CD4-positive, alpha-beta T cell treated with Interleukin-2 at 100 ng/mL for 4 hours (primary cell): ENCODE data around the gene BIRC7.

Experiments
- DNase-seq: peaks from one replicate; pipeline ENCODE4 v3.0.0-alpha.2; 2020; ENCODE audit warnings: low spot score

Gene BIRC7

DNA sequence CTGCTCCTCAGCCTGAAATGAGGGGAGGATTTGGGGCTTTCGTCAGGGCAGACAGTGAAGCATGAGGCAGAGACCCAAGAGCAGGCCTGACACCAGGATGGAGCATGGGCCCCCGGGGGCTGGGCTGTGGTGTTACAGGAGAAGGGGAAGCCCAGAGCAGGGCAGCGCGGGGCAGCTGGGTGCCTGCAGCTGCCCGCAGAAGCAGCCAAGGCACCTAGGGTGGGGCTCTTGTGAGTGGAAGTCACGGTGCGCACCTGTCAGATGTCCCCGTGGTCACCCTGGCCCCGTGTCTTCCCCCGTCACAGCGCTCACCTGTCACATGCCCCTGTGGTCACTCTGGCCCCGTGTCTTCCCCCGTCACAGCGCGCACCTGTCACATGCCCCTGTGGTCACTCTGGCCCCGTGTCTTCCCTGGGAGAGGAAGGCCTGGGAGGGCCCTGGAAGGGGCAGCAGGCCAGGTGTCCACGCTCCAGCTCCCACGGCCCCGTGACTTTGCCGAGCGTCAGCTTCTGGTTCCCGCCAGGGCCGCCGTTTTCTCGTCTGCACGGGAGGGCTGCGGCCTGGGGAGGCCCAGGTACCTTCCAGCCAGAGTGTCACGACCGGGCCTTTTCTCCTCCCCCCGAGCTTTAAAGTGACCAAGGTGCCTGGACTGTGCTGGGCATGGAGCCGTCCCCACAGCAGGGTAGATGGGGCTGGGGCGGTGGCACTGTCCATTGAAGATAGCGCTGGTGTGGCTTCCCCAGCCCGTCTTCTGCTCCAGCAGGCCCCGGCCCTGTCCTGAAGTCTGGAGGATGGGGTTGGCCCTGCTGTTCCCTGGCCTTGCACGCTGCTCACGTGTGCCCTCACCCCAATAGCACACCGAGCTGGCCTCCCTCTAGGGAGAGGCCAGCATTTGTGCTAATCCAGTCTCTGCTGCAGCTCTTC lies 46.3 kb downstream of the BIRC7 start:
- no peak for DNase-seq

DNA sequence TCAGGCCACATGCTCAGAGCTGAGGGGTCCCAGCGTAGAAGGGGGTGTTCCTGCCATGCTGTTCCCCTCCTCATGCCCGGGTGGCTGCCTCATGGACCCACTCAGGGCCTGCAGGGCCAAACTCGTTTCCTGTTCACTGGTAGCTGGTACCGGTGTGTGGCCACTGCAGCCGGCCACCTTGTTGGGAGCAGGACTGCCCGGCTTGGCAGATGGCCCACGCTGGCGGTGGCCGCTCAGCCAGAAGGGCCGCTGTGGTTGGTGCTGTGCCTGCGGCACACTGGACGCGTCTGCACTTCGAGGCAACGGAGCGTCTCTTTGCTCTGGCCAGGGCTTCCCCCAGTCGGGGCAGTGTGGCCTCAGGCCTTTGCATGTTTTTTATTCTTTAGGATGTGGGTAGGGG lies 47.2 kb downstream of the BIRC7 start:
- no peak for DNase-seq

DNA sequence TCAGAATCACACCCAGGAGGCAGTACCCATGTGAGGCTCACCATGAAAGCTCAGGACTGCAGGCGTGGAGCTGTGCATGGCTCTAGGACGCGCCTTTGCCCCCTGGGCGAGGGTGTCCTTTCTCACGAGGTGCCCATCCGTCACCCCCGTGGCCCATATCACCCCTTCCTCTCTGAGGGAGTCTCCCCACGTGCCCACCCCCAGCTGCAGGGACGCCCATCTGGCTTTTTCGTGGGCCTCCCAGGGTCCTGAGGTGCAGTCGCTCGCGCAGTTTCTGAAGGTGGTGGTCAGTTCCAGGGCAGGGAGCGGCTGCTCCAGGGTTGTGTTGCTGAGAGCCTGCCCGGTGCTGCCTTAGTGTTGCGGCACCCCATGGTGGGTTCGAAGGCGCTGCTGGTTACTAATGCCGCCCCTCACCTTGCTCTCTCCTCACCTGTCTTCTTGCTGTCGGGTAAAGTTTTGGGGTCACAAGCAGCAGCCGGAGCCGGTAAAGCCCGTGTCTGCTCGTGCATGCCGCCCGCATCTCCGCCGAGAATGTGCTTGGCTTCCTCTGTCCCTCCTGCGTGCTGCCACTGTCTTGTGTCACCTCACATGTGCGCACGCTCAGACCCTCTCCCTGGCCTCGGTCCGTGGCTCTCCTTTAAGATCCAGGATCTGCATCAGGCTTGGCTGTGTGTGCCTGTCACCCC lies 47.8 kb downstream of the BIRC7 start:
- DNase-seq: no peak

DNA sequence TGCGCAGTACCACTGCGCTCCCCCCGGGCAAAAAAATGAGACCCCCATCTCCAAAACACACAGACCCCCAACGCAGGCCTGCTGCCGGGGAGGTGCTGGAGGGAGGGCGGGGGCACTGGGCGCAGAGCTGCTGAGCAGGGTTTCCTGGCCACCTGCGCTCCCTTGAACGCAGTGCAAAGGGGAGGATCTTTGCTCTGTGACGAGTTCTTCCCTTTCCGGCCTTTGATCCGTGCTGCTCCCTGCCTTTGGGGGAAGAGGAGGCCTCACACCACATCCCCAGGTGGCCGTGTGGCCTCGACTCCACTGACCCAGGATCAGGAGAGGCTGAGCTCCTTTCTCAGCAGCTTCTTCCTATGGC lies 48.4 kb downstream of the BIRC7 start:
- no peak for DNase-seq

DNA sequence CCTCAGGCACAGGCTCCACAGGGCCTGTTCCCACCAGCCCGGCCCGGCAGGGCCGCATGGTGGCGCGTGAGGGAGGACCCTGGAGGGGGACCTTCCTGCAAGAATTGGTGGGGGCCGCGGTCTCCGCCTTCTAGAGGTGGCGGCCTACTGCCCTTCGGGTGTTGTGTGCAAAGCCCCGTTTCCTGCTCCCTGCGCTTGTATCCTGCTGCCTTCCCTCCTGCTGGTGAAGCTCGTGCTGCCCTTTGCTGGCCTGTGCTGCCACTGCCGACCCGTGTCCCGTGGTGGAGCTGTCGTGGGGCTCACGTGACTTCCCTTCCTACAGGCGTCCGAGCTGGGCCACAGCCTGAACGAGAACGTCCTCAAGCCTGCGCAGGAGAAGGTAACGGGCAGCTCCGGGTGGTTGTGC lies 48.8 kb downstream of the BIRC7 start:
- DNase-seq: no peak

DNA sequence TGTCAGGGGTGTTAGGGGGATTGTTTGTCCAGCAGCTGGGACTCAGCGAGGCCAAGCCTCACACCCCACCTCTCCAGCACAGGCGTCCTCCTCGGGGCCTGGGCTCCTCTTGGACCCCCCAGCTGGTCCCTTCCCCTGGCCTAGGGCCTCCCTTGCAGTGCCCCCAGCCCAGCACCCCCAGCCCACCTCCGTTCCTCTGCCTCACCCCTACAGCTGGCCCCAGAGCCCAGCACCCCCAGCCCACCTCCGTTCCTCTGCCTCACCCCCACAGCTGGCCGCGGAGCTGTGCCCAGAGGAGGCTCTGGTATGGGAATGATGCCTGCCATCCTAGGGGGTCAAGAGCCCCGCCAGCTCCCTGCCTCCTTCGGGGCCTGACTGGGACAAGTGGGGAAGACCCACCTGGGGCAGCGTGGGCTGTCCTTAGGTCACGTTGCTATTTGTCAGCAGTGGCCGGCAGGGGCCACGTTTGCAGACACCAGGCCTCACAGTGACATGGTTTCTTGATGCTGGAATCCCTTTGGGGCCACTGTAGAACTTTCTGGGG lies 49.3 kb downstream of the BIRC7 start:
- no peak for DNase-seq

DNA sequence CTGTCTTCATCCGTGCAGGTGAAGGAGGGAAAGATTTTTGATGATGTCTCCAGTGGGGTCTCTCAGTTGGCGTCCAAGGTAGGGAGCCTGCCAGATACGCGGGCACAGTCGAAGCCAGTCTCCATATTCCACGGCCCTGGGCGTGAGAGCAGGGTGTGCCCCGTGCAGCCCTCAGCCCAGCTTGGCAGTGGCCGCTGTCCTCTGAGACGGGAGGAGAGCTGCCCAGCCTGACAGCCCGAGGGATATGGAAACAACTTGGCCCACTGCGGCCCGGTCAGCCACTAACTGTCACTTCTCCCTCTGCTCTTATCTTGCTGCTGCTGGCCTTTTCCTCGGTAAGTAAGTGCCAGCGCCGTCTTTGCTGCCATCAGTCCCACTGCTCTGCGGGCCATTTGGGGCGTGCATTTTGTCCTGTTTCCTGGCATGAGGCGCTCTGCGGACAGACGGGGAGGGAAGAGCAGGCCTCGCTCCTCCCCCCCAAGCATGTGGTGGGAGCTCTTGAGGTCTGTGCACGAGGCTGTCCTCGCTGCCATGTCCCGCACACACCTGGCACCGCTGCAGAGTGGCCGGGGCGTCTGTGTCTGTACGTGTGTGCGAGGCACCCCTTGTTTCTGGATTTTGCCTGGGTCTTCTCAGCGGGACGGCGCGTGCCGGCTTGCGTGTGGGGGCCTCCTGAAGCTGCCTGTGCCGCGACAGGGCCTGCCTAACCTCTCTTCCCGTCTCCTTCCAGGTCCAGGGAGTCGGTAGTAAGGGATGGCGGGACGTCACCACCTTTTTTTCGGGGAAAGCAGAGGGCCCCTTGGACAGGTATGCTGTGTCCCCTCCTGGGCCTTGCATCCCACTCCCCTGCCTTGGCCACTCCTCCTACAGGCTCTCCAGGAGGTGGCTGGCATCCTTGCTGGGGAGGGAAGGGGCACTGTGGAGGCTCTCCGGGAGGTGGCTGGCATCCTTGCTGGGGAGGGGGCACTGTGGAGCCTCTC lies 50.2 kb downstream of the BIRC7 start:
- no peak for DNase-seq

DNA sequence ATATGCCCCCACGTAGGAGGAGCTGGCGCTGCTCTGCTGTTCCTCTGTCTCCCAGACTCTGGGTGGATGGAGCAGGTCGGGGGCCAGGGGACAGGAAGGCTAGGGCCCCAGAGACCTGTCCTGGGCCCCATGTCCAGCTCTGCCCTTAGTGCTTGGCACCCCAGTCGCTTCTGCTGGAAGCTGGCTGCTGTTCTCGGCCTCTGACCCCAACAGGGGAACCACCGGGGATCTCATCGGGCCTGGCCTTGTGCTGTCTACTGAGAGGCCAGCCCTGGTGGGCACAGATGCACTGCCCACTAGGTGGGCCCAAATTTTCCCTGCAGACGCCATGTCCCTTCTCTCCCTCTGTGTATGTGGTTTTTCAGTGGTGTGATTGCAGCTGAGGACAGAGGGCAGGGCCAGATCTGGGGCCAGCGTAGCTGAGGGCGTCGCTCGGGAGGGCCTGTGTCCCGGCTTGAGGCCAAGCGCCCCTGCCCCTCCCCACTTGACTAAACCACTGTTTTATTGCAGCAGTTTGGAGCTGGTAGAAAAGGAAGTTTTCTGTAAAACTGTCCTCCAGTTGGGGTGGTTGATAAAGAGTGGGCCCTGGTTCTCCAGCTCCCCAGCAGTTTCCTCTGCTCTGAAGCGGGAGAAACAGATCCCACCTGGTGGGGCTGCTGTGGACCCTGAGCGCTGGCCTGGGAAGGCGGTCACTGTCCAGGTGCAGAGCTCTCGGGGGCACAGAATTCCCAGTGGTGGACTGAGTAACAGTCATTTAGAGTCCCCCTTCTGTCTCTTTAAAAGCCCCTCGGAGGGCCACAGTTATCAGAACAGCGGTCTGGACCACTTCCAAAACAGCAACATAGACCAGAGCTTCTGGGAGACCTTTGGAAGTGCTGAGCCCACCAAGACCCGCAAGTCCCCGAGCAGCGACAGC lies 51.3 kb downstream of the BIRC7 start:
- DNase-seq: no peak

DNA sequence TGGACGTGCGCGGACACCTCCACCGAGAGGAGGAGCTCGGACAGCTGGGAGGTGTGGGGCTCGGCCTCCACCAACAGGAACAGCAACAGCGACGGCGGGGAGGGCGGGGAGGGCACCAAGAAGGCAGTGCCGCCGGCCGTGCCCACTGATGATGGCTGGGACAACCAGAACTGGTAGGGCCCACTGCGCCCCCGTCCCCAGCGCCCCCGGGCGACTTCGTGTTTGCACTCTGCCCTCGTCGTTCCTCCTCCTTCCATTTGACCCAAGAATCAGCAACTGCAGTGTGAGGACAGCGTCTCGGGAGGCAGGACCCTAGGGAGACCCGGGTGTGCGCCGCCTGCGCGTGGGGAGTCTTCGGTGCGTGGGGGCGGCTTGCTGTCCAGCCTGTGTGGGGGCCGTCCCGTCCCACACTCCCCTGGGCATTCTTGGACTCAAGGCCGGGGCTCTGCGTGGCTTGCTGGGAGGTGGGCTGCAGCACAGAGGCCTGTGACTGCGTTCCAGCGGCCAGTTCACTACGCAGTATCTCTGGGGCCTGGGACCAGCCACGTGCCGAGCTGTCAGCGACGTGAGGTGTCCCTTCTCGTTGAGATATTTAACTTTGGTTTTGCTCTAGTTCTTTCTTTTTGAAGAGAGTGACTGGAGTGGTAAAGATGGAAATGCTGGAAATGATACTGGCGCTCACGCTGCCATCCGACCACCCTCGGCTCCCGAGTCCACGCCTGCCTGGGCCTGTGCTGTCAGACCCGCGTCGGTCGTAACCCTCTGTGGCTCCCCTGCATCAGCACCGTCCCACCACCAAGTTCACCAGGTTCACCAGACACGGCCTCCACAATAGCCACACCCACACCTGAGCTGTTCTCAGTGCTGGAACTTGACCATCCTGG lies 52.2 kb downstream of the BIRC7 start:
- DNase-seq: no peak

DNA sequence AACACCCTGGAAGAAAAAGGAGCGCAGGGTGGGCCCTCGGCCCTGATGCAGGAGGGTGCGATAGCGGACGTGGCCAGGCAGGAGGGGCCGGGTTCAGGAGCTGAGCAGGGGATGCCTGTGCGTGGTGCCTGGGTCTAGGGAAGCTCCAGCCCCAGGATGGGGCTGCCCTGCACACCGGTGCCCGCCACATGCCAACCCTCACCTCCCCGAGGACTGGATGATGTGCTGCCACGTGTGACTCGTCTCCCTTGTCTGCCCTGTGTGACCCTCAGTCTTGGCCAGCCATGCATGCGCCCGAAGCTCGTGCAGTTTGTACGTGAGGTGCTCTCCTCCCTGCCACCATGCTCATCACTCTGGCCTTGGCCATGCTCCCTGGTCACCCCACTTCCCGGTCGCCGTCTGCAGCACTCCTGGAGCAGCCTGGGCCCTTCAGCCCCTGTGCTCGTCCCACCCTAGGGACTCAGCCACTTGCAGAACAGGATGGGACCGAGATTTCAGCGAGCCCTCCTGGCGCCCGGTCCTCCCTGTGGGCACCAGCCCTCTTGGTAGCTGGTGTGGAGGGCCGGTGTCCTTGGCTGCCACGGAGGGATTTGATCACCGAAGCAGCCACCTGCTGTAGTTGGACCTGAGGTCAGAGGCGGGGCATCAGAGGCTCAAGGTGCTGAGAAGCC lies 53.0 kb downstream of the BIRC7 start:
- no peak for DNase-seq

DNA sequence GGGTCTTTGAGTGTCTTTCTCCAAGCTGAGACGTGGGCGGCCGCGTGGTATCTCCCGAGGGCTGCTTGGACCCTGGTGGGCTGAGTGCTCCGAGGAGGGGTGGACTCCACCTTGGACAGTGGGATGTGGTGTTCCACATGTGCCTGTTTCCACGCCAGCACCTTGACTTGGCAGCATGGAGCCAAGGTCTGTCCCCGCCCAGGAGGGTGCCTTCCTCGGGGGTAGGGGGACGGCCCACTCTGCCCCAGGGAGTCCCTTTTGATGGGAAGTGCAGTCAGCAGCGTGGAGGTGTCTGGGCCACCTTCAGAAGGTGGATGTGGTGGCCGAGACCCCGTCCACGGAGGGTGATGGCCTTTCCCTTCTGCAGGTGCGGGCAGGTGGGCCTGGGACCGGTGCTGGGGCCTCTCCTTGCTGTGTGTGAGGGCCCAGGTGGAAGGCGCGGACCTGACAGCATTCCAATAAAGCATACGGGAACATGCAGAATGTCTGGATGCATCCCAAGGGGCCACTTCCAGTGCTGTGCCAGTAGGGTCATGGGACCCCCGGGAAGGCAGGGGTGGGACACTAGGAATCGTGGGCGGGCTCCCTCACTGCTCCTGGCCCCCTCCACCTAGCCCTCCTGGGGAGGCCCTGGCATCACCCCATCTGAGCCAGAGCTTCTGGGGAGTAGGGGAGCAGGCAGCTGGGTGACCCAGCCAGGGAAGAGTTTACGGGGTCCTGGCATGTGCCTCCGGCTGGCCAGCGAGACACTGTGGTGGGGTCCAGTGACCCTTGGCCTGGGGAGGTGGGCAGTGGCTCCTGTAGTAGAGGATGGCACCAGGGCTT lies 53.8 kb downstream of the BIRC7 start:
- no peak for DNase-seq
